Measurements from ENCODE around the gene MAP7.

DNA sequence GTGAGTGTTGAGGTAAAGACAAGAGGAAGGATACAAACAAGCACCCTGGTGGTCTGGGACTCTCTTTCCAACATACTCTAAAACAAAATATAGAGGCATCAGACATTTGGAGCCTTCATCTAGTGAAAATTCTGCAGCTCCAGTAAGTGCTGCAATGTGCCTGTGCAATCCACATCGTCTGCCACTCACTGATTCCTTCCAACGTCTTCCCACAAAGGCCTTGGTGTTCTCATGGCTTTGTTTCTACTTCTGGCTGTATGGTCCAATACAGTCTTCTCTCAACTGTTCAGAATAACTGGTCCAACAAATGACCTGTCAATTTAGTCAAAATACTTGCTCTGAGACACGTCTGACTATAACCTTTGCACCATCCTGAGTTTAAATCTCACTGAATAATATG is 125.8 kb downstream of the MAP7 start:
- TF ChIP-seq, protein P1, sequence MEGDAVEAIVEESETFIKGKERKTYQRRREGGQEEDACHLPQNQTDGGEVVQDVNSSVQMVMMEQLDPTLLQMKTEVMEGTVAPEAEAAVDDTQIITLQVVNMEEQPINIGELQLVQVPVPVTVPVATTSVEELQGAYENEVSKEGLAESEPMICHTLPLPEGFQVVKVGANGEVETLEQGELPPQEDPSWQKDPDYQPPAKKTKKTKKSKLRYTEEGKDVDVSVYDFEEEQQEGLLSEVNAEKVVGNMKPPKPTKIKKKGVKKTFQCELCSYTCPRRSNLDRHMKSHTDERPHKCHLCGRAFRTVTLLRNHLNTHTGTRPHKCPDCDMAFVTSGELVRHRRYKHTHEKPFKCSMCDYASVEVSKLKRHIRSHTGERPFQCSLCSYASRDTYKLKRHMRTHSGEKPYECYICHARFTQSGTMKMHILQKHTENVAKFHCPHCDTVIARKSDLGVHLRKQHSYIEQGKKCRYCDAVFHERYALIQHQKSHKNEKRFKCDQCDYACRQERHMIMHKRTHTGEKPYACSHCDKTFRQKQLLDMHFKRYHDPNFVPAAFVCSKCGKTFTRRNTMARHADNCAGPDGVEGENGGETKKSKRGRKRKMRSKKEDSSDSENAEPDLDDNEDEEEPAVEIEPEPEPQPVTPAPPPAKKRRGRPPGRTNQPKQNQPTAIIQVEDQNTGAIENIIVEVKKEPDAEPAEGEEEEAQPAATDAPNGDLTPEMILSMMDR (IDR thresholded peaks at IDR 0.05) = no peak
- TF ChIP-seq POLR2A (IDR thresholded peaks at IDR 0.05) = no peak
